GM18867 (cell line): ENCODE measurements around the gene SZRD1.
A peak's percentile ranks its signal among the peaks of the same experiment; 100 is the strongest.

Experiments used
- ATAC-seq: cut with Tn5 transposase; IDR thresholded peaks from one replicate; pipeline ENCODE4 v1.9.1; 2021; ENCODE audit warnings: mild to moderate bottlenecking, moderate library complexity; ENCODE audit not compliant: unreplicated experiment

SZRD1 gene

GRCh38 chr1:16367258-16367967 lies 371 bp downstream of the SZRD1 start:
- peak; percentile 64 for ATAC-seq

GRCh38 chr1:16367968-16368890 lies 1.2 kb downstream of the SZRD1 start:
- no peak for ATAC-seq

- no peak for ATAC-seq
Observed at GRCh38 chr1:16369821-16370220, 2.8 kb downstream of the SZRD1 start.

- no peak for ATAC-seq
Observed at GRCh38 chr1:16371725-16372124, 4.7 kb downstream of the SZRD1 start.

- ATAC-seq: no peak
Observed at GRCh38 chr1:16372535-16373285, 5.7 kb downstream of the SZRD1 start.

GRCh38 chr1:16374266-16374665 lies 7.2 kb downstream of the SZRD1 start:
- ATAC-seq: no peak

- ATAC-seq: no peak
Observed at GRCh38 chr1:16375521-16376340, 8.7 kb downstream of the SZRD1 start.

GRCh38 chr1:16376971-16377370 lies 9.9 kb downstream of the SZRD1 start:
- no peak for ATAC-seq

- ATAC-seq: no peak
Observed at GRCh38 chr1:16378443-16378842, 11.4 kb downstream of the SZRD1 start.

GRCh38 chr1:16380868-16381267 lies 13.8 kb downstream of the SZRD1 start:
- no peak for ATAC-seq

- no peak for ATAC-seq
Observed at GRCh38 chr1:16383888-16384287, 16.8 kb downstream of the SZRD1 start.

GRCh38 chr1:16385659-16386453 lies 18.8 kb downstream of the SZRD1 start:
- no peak for ATAC-seq

- no peak for ATAC-seq
Observed at GRCh38 chr1:16386454-16387113, 19.5 kb downstream of the SZRD1 start.

- ATAC-seq: peak; percentile 46
Observed at GRCh38 chr1:16387201-16388188, 20.5 kb downstream of the SZRD1 start.

GRCh38 chr1:16391411-16391810 lies 24.4 kb downstream of the SZRD1 start:
- ATAC-seq: no peak

GRCh38 chr1:16392740-16393569 lies 25.9 kb downstream of the SZRD1 start:
- ATAC-seq: no peak
